A549 (cell line): ENCODE data around the gene GRIA2. TPM values are rescaled to one million over a fixed set of nuclear protein-coding genes. Genes with fewer than 3 reads are reported as not detected.
"Not testable (repeated sequence)": the region's sequence is repeated elsewhere in the genome, so short reads cannot be mapped to it uniquely, and the experiment has no call there.

Source experiments
- ATAC-seq, 2 experiments: fragments of 200-7000 bp in 1 of 2; fragments of >200 bp in 1 of 2; cut with Nextera tagmentation in 1 of 2; cut with Tn5 transposase in 1 of 2; 3 replicates each; pipeline versions ENCODE4 v1.8.0 to v1.9.1; 2018 to 2020; ENCODE audit warnings: mild to moderate bottlenecking in 1 of 2, moderate library complexity in 1 of 2
- CTCF ChIA-PET: fragments of 300-600 bp; sonication (Branson Sonifier 250); formaldehyde crosslinking; extraction: SDS; loops from one replicate; lab custom pipeline; 2021; ENCODE audit warnings: antibody characterized with exemption, inconsistent platforms; lab: Yijun Ruan, JAX
- POLR2A ChIA-PET: fragments of 350-600 bp; formaldehyde crosslinking; extraction: SDS; loops from one replicate; lab custom pipeline; 2021; ENCODE audit warnings: antibody characterized with exemption, inconsistent platforms; lab: Yijun Ruan, JAX
- DNase-seq, 2 experiments: peaks; one replicate each; pipeline versions ENCODE4 v3.0.0 to v3.0.0-alpha.2; 2011 to 2016; ENCODE audit warnings: low read depth in 1 of 2, low spot score in 1 of 2
- FAIRE-seq: peaks from 2 replicates; lab custom pipeline; 2011; peaks lifted over from hg19 to GRCh38; lab: Jason Lieb, UNC
- H3K27ac ChIP-seq, 2 experiments: fragments of >200 bp; sonication (Bioruptor Twin); formaldehyde crosslinking; 3 replicates each; pipeline ENCODE4 v1.5.1; 2016 to 2017
- H3K4me1 ChIP-seq: fragments of >200 bp; sonication (Bioruptor Twin); formaldehyde crosslinking; 3 replicates; pipeline ENCODE4 v1.6.1; 2016
- H3K4me2 ChIP-seq: fragments of >200 bp; sonication (Bioruptor Twin); formaldehyde crosslinking; 3 replicates; pipeline ENCODE4 v1.6.1; 2016
- H3K4me3 ChIP-seq: fragments of >200 bp; sonication (Bioruptor Twin); formaldehyde crosslinking; 3 replicates; pipeline ENCODE4 v1.5.1; 2016
- H3K9me3 ChIP-seq: fragments of >200 bp; sonication (Bioruptor Twin); formaldehyde crosslinking; 3 replicates; pipeline ENCODE4 v1.6.1; 2016
- BHLHE40 ChIP-seq: IDR thresholded peaks from 2 replicates; pipeline ENCODE4 v1.6.1; 2012; ENCODE audit warnings: low read depth, low read length, inconsistent platforms
- CHD2 ChIP-seq: fragments of 150-350 bp; IDR thresholded peaks from 2 replicates; pipeline ENCODE4 v1.6.1; 2014; ENCODE audit warnings: low read length; ENCODE audit not compliant: partially characterized antibody
- CHD4 ChIP-seq: fragments of 200-600 bp; sonication (generic); IDR thresholded peaks from 2 replicates; pipeline ENCODE4 v1.6.1; 2016; ENCODE audit warnings: antibody characterized with exemption, mild to moderate bottlenecking, borderline replicate concordance
- EHF ChIP-seq: fragments of 250-450 bp; sonication (Bioruptor Pico); IDR thresholded peaks from 2 replicates; pipeline ENCODE4 v1.5.0; 2020; ENCODE audit warnings: mild to moderate bottlenecking
- EHMT2 ChIP-seq: fragments of 200-600 bp; sonication (generic); IDR thresholded peaks from 2 replicates; pipeline ENCODE4 v1.6.1; 2016; ENCODE audit warnings: antibody characterized with exemption, low read depth, mild to moderate bottlenecking, moderate library complexity
- ELK1 ChIP-seq: fragments of 150-350 bp; IDR thresholded peaks from 2 replicates; pipeline ENCODE4 v1.6.1; 2014; ENCODE audit warnings: low read depth, mild to moderate bottlenecking, low read length
- EP300 ChIP-seq, 2 experiments: fragments of >200 bp; sonication (Bioruptor Twin); formaldehyde crosslinking; IDR thresholded peaks; 2 replicates in 1 of 2; 3 replicates in 1 of 2; pipeline ENCODE4 v1.6.1; 2016 to 2017
- ESRRA ChIP-seq: fragments of 150-350 bp; IDR thresholded peaks from 2 replicates; pipeline ENCODE4 v1.6.1; 2014; ENCODE audit warnings: mild to moderate bottlenecking, low read length, borderline replicate concordance
- FOSB ChIP-seq: fragments of 250-450 bp; sonication (Bioruptor Pico); IDR thresholded peaks from 2 replicates; pipeline ENCODE4 v1.5.0; 2020; ENCODE audit warnings: mild to moderate bottlenecking, moderate library complexity
- FOSL2 ChIP-seq, 2 experiments: fragments of 450-650 bp in 1 of 2; fragments of >200 bp in 1 of 2; sonication (Bioruptor Twin) in 1 of 2; formaldehyde crosslinking; IDR thresholded peaks; 2 replicates each; pipeline versions ENCODE4 v1.5.0 to v1.6.1; 2016 to 2020; ENCODE audit warnings: mild to moderate bottlenecking in 1 of 2, moderate library complexity in 1 of 2
- FOXS1 ChIP-seq: fragments of 250-450 bp; sonication (Bioruptor Pico); IDR thresholded peaks from 2 replicates; pipeline ENCODE4 v1.5.0; 2020; ENCODE audit warnings: mild to moderate bottlenecking, moderate library complexity
- GATA3 ChIP-seq: IDR thresholded peaks from 2 replicates; pipeline ENCODE4 v1.6.1; 2012; ENCODE audit warnings: borderline replicate concordance
- HDAC2 ChIP-seq: fragments of 200-600 bp; sonication (generic); IDR thresholded peaks from 2 replicates; pipeline ENCODE4 v1.6.1; 2016
- HEYL ChIP-seq: fragments of 250-450 bp; sonication (Bioruptor Pico); IDR thresholded peaks from 2 replicates; pipeline ENCODE4 v1.8.0; 2021; ENCODE audit warnings: mild to moderate bottlenecking, moderate library complexity
- HOXB13 ChIP-seq: fragments of 250-450 bp; sonication (Bioruptor Pico); IDR thresholded peaks from 2 replicates; pipeline ENCODE4 v1.5.0; 2020; ENCODE audit warnings: low read depth, mild to moderate bottlenecking, moderate library complexity
- KDM5A ChIP-seq: fragments of 200-600 bp; sonication (generic); IDR thresholded peaks from 2 replicates; pipeline ENCODE4 v1.6.1; 2016; ENCODE audit warnings: antibody characterized with exemption, mild to moderate bottlenecking
- MAFK ChIP-seq: fragments of 450-650 bp; IDR thresholded peaks from 2 replicates; pipeline ENCODE4 v1.6.1; 2014; ENCODE audit not compliant: partially characterized antibody
- NR3C1 ChIP-seq: fragments of >200 bp; sonication (Bioruptor Twin); formaldehyde crosslinking; IDR thresholded peaks from 3 replicates; pipeline ENCODE4 v1.6.1; 2017
- POLR2A ChIP-seq: IDR thresholded peaks from 2 replicates; pipeline ENCODE4 v1.6.1; 2012; ENCODE audit warnings: mild to moderate bottlenecking, low read length
- RAD21 ChIP-seq, 2 experiments: fragments of >200 bp in 1 of 2; sonication (Bioruptor Twin) in 1 of 2; formaldehyde crosslinking in 1 of 2; IDR thresholded peaks in 1 of 2; conservative IDR thresholded peaks in 1 of 2; 2 replicates in 1 of 2; 3 replicates in 1 of 2; pipeline ENCODE4 v1.6.1; 2012 to 2018; ENCODE audit warnings: inconsistent platforms in 1 of 2
- RFX5 ChIP-seq: fragments of 450-650 bp; IDR thresholded peaks from 2 replicates; pipeline ENCODE4 v1.7.1; 2014; ENCODE audit warnings: antibody characterized with exemption, mild to moderate bottlenecking, moderate library complexity
- RNF2 ChIP-seq: fragments of 200-600 bp; sonication (generic); IDR thresholded peaks from 2 replicates; pipeline ENCODE4 v1.6.1; 2016; ENCODE audit warnings: low read depth, mild to moderate bottlenecking, antibody characterized with exemption, moderate library complexity, borderline replicate concordance
- SREBF2 ChIP-seq: fragments of 450-650 bp; IDR thresholded peaks from 2 replicates; pipeline ENCODE4 v1.6.1; 2014; ENCODE audit warnings: mild to moderate bottlenecking, moderate library complexity
- TFCP2L1 ChIP-seq: fragments of 250-450 bp; sonication (Bioruptor Pico); IDR thresholded peaks from 2 replicates; pipeline ENCODE4 v1.5.0; 2021; ENCODE audit warnings: mild to moderate bottlenecking
- TP53 ChIP-seq: fragments of 250-450 bp; sonication (Bioruptor Pico); IDR thresholded peaks from 2 replicates; pipeline ENCODE4 v1.5.0; 2021; ENCODE audit warnings: mild to moderate bottlenecking, moderate library complexity
- USF2 ChIP-seq: fragments of 450-650 bp; IDR thresholded peaks from 2 replicates; pipeline ENCODE4 v1.6.1; 2014; ENCODE audit warnings: antibody characterized with exemption
- ZNF302 ChIP-seq: fragments of 250-450 bp; sonication (Bioruptor Pico); IDR thresholded peaks from 2 replicates; pipeline ENCODE4 v1.9.0; 2021; ENCODE audit warnings: inconsistent platforms, mild to moderate bottlenecking, moderate library complexity
- WGBS: methylation state at CpG from one replicate; pipeline ENCODE4 v1.1.6; 2017; ENCODE audit errors: missing lambda C conversion rate; 5-methylcytosine and 5-hydroxymethylcytosine counted together
- polyA plus RNA-seq, 4 experiments: library from polyadenylated mRNA; depleted of rRNA in 3 of 4; stranded (reverse); fragments of >200 nt; fragmentation: RNase III in 1 of 4; extraction: RNeasy Plus Mini Kit Qiagen cat#74134 plus additional on column Dnase treatment in 1 of 4; gene quantifications; 2 replicates in 3 of 4; 3 replicates in 1 of 4; pipeline ENCODE4 v1.2.3, GENCODE V29; 2011 to 2017
- TF ChIP-seq, protein P1 (sequence below): IDR thresholded peaks from 2 replicates; pipeline ENCODE4 v1.6.1; 2012; ENCODE audit warnings: low read depth, borderline replicate concordance
- TF ChIP-seq, protein P2 (sequence below): fragments of >200 bp; sonication (Bioruptor Twin); formaldehyde crosslinking; IDR thresholded peaks from 2 replicates; pipeline ENCODE4 v1.6.1; 2016
- TF ChIP-seq, protein P3 (sequence below): fragments of >200 bp; sonication (Bioruptor Twin); formaldehyde crosslinking; IDR thresholded peaks from 3 replicates; pipeline ENCODE4 v1.5.1; 2016

GRIA2 gene
- polyA plus RNA-seq, 2 of the 4 experiments (the other 2 are of a cell fraction): 0.08 TPM; not detected in 1

- DNase-seq (no peak), FAIRE-seq (no peak), ATAC-seq (no peak)
- CTCF ChIA-PET: no interaction called here
- no peak for TF ChIP-seq CHD2
- Histone ChIP-seq H3K9me3 (no peaks in the 10 kb centered on the region), H3K27ac (no peak overlapping the region), H3K4me1 (no peaks in the 10 kb centered on the region), H3K4me2 (no peak overlapping the region), H3K4me3 (no peak overlapping the region)
- POLR2A ChIA-PET: no interaction called here
Observed at GRCh38 chr4:157245351-157245750, 24.8 kb downstream of the GRIA2 start.

DNA sequence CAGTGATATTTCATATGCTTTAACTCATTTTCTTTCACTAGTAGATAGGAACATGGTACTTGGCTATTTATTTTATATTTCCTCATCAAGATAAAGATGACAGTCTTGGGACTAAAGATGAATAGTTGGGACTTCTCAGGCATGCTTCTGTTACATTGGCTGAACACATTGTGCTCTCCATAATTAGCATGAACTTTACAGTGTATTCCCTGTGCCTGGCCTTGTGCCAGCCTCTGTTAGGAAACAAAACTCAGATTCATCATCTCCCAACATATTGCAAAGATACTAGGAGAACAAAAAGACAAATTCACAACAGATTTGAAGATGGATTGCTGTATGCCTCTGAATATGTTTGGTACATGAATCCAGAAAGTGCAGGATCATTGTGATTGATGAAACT is 26.4 kb downstream of the GRIA2 start:
- TF ChIP-seq, protein P1, sequence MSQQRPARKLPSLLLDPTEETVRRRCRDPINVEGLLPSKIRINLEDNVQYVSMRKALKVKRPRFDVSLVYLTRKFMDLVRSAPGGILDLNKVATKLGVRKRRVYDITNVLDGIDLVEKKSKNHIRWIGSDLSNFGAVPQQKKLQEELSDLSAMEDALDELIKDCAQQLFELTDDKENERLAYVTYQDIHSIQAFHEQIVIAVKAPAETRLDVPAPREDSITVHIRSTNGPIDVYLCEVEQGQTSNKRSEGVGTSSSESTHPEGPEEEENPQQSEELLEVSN: no peak
- TF ChIP-seq EHF (CRISPR knock-in tag) (no peak), BHLHE40 (no peak), EHMT2 (no peak), CHD4 (no peak), FOSB (no peak), SREBF2 (no peak), TFCP2L1 (no peak), POLR2A (no peak), HDAC2 (no peak), ESRRA (no peak), FOXS1 (CRISPR knock-in tag) (no peak), RAD21 (conservative IDR thresholded peaks at IDR 0.05 in 1 of 2, IDR thresholded peaks at IDR 0.05 in 1 of 2) (no peak), FOSL2 (IDR thresholded peaks at IDR 0.05) (no peak), FOSL2 (CRISPR knock-in tag; IDR thresholded peaks at IDR 0.05) (no peak), MAFK (no peak), TP53 (CRISPR knock-in tag) (no peak), HOXB13 (CRISPR knock-in tag) (no peak), ZNF302 (CRISPR knock-in tag) (no peak)
- TF ChIP-seq, protein P2, sequence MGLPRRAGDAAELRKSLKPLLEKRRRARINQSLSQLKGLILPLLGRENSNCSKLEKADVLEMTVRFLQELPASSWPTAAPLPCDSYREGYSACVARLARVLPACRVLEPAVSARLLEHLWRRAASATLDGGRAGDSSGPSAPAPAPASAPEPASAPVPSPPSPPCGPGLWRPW: no peak
- TF ChIP-seq, protein P3, sequence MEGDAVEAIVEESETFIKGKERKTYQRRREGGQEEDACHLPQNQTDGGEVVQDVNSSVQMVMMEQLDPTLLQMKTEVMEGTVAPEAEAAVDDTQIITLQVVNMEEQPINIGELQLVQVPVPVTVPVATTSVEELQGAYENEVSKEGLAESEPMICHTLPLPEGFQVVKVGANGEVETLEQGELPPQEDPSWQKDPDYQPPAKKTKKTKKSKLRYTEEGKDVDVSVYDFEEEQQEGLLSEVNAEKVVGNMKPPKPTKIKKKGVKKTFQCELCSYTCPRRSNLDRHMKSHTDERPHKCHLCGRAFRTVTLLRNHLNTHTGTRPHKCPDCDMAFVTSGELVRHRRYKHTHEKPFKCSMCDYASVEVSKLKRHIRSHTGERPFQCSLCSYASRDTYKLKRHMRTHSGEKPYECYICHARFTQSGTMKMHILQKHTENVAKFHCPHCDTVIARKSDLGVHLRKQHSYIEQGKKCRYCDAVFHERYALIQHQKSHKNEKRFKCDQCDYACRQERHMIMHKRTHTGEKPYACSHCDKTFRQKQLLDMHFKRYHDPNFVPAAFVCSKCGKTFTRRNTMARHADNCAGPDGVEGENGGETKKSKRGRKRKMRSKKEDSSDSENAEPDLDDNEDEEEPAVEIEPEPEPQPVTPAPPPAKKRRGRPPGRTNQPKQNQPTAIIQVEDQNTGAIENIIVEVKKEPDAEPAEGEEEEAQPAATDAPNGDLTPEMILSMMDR: no peak
- Histone ChIP-seq H3K4me3 (no peak overlapping the region), H3K4me2 (no peak overlapping the region), H3K27ac (no peak overlapping the region), H3K9me3 (no peaks in the 10 kb centered on the region), H3K4me1 (no peaks in the 10 kb centered on the region)
- ChIA-PET POLR2A (no interaction called here), CTCF (no interaction called here)
- no peak for ATAC-seq
- no peak for FAIRE-seq
- no peak for DNase-seq

- H3K4me2 ChIP-seq, H3K9me3 ChIP-seq, DNase-seq, POLR2A ChIA-PET, H3K27ac ChIP-seq, H3K4me3 ChIP-seq, H3K4me1 ChIP-seq, FAIRE-seq, ATAC-seq, CTCF ChIA-PET: not testable (repeated sequence)
- 18% methylated on average over 6 of the region's 6 CpGs for WGBS
Observed at GRCh38 chr4:157258165-157258564, 37.6 kb downstream of the GRIA2 start.

- ChIA-PET CTCF (no interaction called here), POLR2A (no interaction called here)
- no peak for FAIRE-seq
- 4% methylated on average over 2 of the region's 2 CpGs for WGBS
- ATAC-seq: no peak
- Histone ChIP-seq H3K4me1 (no peaks in the 10 kb centered on the region), H3K4me3 (no peak overlapping the region), H3K4me2 (no peak overlapping the region), H3K9me3 (no peaks in the 10 kb centered on the region), H3K27ac (no peak overlapping the region)
- DNase-seq: no peak
- TF ChIP-seq EP300 (IDR thresholded peaks at IDR 0.05) (no peak), CHD2 (no peak), USF2 (no peak), GATA3 (no peak), HEYL (CRISPR knock-in tag) (no peak), RNF2 (no peak), RFX5 (no peak), KDM5A (no peak), NR3C1 (no peak), ELK1 (no peak), ZNF302 (CRISPR knock-in tag) (no peak), RAD21 (conservative IDR thresholded peaks at IDR 0.05 in 1 of 2, IDR thresholded peaks at IDR 0.05 in 1 of 2) (no peak)
- TF ChIP-seq, protein P1: no peak
Observed at GRCh38 chr4:157265281-157265680, 44.8 kb downstream of the GRIA2 start.
